ENCODE results near the gene VAV2.

Gene VAV2

GRCh38 chr9:133995012-133995896 lies 3.1 kb upstream of the VAV2 start:
- TF ChIP-seq EZH2phosphoT487 (conservative IDR thresholded peaks at IDR 0.05; ENCODE audit: low read length): no peak
- no peak for TF ChIP-seq CTCF (IDR thresholded peaks at IDR 0.05; ENCODE audit: insufficient read depth, low read length, poor library complexity, severe bottlenecking)
- H3K4me3 ChIP-seq (ENCODE audit: insufficient read depth, low read length, poor library complexity, severe bottlenecking): no peak overlapping the region
- H3K9ac ChIP-seq (ENCODE audit: low read length): no peak overlapping the region
- H3K27ac ChIP-seq (ENCODE audit: low read depth, low read length): no peak overlapping the region
- H3K79me2 ChIP-seq (ENCODE audit: insufficient read depth, low read length): peaks cover 14% of the 10 kb centered on the region
- H3F3A ChIP-seq (ENCODE audit: insufficient read depth): no peaks in the 10 kb centered on the region
- no peaks in the 10 kb centered on the region for H3K9me3 ChIP-seq (ENCODE audit: insufficient read depth, low read length)
- H3K27me3 ChIP-seq (ENCODE audit: low read length): no peaks in the 10 kb centered on the region
- no peaks in the 10 kb centered on the region for H3K9me2 ChIP-seq (replicated peaks; ENCODE audit: insufficient read depth, low read length)
- H3K36me3 ChIP-seq (ENCODE audit: low read length): no peaks in the 10 kb centered on the region
- no peak overlapping the region for H2AFZ ChIP-seq (ENCODE audit: low read depth, low read length, severe bottlenecking)
- no peaks in the 10 kb centered on the region for H4K20me1 ChIP-seq (ENCODE audit: low read depth, low read length)
- no peak overlapping the region for H3K4me2 ChIP-seq (ENCODE audit: low read depth, low read length, poor library complexity, severe bottlenecking)

GRCh38 chr9:133994353-133995011 lies 2.4 kb upstream of the VAV2 start:
- Histone ChIP-seq H3K9me3 (ENCODE audit: insufficient read depth, low read length) (no peaks in the 10 kb centered on the region), H3K4me2 (ENCODE audit: low read depth, low read length, poor library complexity, severe bottlenecking) (no peak overlapping the region), H3F3A (ENCODE audit: insufficient read depth) (no peaks in the 10 kb centered on the region), H2AFZ (ENCODE audit: low read depth, low read length, severe bottlenecking) (no peak overlapping the region), H3K27ac (ENCODE audit: low read depth, low read length) (no peak overlapping the region), H3K9ac (ENCODE audit: low read length) (no peak overlapping the region), H3K36me3 (ENCODE audit: low read length) (no peaks in the 10 kb centered on the region), H3K79me2 (ENCODE audit: insufficient read depth, low read length) (peaks cover 22% of the 10 kb centered on the region), H3K27me3 (ENCODE audit: low read length) (no peaks in the 10 kb centered on the region), H3K4me3 (ENCODE audit: insufficient read depth, low read length, poor library complexity, severe bottlenecking) (no peak overlapping the region), H4K20me1 (ENCODE audit: low read depth, low read length) (no peaks in the 10 kb centered on the region), H3K9me2 (replicated peaks; ENCODE audit: insufficient read depth, low read length) (no peaks in the 10 kb centered on the region)
- TF ChIP-seq CTCF (IDR thresholded peaks at IDR 0.05; ENCODE audit: insufficient read depth, low read length, poor library complexity, severe bottlenecking): peak; percentile 91
- TF ChIP-seq EZH2phosphoT487 (conservative IDR thresholded peaks at IDR 0.05; ENCODE audit: low read length): no peak

GRCh38 chr9:133993635-133994253 lies 1.6 kb upstream of the VAV2 start:
- H3K27ac ChIP-seq (ENCODE audit: low read depth, low read length): no peak overlapping the region
- no peaks in the 10 kb centered on the region for H3F3A ChIP-seq (ENCODE audit: insufficient read depth)
- peak overlapping the region; percentile 83 for H3K9ac ChIP-seq (ENCODE audit: low read length)
- H2AFZ ChIP-seq (ENCODE audit: low read depth, low read length, severe bottlenecking): no peak overlapping the region
- H4K20me1 ChIP-seq (ENCODE audit: low read depth, low read length): no peaks in the 10 kb centered on the region
- H3K9me2 ChIP-seq (replicated peaks; ENCODE audit: insufficient read depth, low read length): no peaks in the 10 kb centered on the region
- no peaks in the 10 kb centered on the region for H3K27me3 ChIP-seq (ENCODE audit: low read length)
- no peaks in the 10 kb centered on the region for H3K36me3 ChIP-seq (ENCODE audit: low read length)
- H3K4me2 ChIP-seq (ENCODE audit: low read depth, low read length, poor library complexity, severe bottlenecking): peak overlapping the region; percentile 80
- no peaks in the 10 kb centered on the region for H3K9me3 ChIP-seq (ENCODE audit: insufficient read depth, low read length)
- H3K79me2 ChIP-seq (ENCODE audit: insufficient read depth, low read length): peaks cover 28% of the 10 kb centered on the region
- peak overlapping the region; percentile 80 for H3K4me3 ChIP-seq (ENCODE audit: insufficient read depth, low read length, poor library complexity, severe bottlenecking)
- no peak for TF ChIP-seq CTCF (IDR thresholded peaks at IDR 0.05; ENCODE audit: insufficient read depth, low read length, poor library complexity, severe bottlenecking)
- no peak for TF ChIP-seq EZH2phosphoT487 (conservative IDR thresholded peaks at IDR 0.05; ENCODE audit: low read length)
